Measurements from ENCODE around the gene CAMTA1.

GRCh38 chr1:7468248-7468647 is 683.0 kb downstream of the CAMTA1 start:
- TF ChIP-seq, protein P1, sequence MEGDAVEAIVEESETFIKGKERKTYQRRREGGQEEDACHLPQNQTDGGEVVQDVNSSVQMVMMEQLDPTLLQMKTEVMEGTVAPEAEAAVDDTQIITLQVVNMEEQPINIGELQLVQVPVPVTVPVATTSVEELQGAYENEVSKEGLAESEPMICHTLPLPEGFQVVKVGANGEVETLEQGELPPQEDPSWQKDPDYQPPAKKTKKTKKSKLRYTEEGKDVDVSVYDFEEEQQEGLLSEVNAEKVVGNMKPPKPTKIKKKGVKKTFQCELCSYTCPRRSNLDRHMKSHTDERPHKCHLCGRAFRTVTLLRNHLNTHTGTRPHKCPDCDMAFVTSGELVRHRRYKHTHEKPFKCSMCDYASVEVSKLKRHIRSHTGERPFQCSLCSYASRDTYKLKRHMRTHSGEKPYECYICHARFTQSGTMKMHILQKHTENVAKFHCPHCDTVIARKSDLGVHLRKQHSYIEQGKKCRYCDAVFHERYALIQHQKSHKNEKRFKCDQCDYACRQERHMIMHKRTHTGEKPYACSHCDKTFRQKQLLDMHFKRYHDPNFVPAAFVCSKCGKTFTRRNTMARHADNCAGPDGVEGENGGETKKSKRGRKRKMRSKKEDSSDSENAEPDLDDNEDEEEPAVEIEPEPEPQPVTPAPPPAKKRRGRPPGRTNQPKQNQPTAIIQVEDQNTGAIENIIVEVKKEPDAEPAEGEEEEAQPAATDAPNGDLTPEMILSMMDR (IDR thresholded peaks at IDR 0.05; ENCODE audit: low read length) = no peak
- no peak for TF ChIP-seq EZH2 (optimal IDR thresholded peaks at IDR 0.05; ENCODE audit: low read depth, low read length)
